Body of pancreas (tissue), 4 donors: Measurements from ENCODE around the gene C19orf85.

Experiments used
- CTCF ChIP-seq, 7 experiments: fragments of 450-650 bp in 4 of 7; fragments of 200-600 bp in 3 of 7; sonication (generic) in 3 of 7; IDR thresholded peaks; one replicate each; pipeline ENCODE4 v1.5.1; 2016 to 2019; ENCODE audit warnings: antibody characterized with exemption in 7 of 7
- POLR2A ChIP-seq, 3 donors: fragments of 450-650 bp; IDR thresholded peaks; one replicate each; pipeline ENCODE4 v1.6.1; 2016; ENCODE audit warnings: antibody characterized with exemption in 3 of 3, mild to moderate bottlenecking in 2 of 3

GRCh38 chr19:55494172-55494761 lies 29.7 kb upstream of the C19orf85 start:
- TF ChIP-seq CTCF (IDR thresholded peaks at IDR 0.05): no peak
- no peak for TF ChIP-seq POLR2A (IDR thresholded peaks at IDR 0.05)
